ENCODE data around the gene HMGN3.

DNA sequence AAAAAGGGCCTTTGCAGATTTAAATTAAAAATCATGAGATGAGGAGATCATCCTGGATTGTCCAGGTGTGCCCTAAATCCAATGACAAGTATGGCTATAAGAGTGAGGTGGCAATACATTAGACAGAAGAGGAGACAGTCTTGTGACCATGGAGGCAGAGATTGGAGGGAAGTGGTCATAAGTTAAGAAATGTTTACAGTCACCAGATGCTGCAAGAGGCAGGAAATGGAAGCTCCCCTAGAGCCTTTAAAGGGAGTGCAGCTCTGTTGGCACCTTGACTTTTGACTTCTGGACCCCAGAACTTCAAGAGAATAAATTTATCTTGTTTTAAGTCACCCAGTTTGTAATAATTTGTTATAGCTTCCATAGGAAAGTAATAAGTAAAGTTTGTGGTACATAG, 61.1 kb downstream of the HMGN3 start:
- TF ChIP-seq, protein P1, sequence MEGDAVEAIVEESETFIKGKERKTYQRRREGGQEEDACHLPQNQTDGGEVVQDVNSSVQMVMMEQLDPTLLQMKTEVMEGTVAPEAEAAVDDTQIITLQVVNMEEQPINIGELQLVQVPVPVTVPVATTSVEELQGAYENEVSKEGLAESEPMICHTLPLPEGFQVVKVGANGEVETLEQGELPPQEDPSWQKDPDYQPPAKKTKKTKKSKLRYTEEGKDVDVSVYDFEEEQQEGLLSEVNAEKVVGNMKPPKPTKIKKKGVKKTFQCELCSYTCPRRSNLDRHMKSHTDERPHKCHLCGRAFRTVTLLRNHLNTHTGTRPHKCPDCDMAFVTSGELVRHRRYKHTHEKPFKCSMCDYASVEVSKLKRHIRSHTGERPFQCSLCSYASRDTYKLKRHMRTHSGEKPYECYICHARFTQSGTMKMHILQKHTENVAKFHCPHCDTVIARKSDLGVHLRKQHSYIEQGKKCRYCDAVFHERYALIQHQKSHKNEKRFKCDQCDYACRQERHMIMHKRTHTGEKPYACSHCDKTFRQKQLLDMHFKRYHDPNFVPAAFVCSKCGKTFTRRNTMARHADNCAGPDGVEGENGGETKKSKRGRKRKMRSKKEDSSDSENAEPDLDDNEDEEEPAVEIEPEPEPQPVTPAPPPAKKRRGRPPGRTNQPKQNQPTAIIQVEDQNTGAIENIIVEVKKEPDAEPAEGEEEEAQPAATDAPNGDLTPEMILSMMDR (conservative IDR thresholded peaks at IDR 0.05 in 1 of 2, IDR thresholded peaks at IDR 0.05 in 1 of 2; ENCODE audit: low read depth in 1 of 2, low read length in 2 of 2), result no peak
- TF ChIP-seq EZH2 (IDR thresholded peaks at IDR 0.05; ENCODE audit: low read length, missing control alignments), result no peak
